Lower lobe of right lung (tissue), 2 donors: Measurements from ENCODE around the gene PPIE. TPM values are rescaled to one million over a fixed set of nuclear protein-coding genes. Genes with fewer than 3 reads are reported as not detected.

Source experiments
- ATAC-seq, 2 donors: fragments of 200-7000 bp; cut with Tn5 transposase; one replicate each; pipeline ENCODE4 v1.9.1; 2020 to 2022; ENCODE audit warnings: mild to moderate bottlenecking in 2 of 2, moderate library complexity in 2 of 2
- DNase-seq: peaks from one replicate; pipeline ENCODE4 v3.0.0-alpha.2; 2020
- H3K27ac ChIP-seq: fragments of 200-600 bp; one replicate; pipeline ENCODE4 v1.8.0; 2022
- H3K27me3 ChIP-seq: fragments of 200-600 bp; one replicate; pipeline ENCODE4 v1.8.0; 2022; ENCODE audit warnings: low read depth
- H3K36me3 ChIP-seq: fragments of 200-600 bp; one replicate; pipeline ENCODE4 v1.8.0; 2022; ENCODE audit warnings: mild to moderate bottlenecking
- H3K4me1 ChIP-seq: fragments of 200-600 bp; one replicate; pipeline ENCODE4 v1.8.0; 2022
- H3K4me3 ChIP-seq: fragments of 200-600 bp; one replicate; pipeline ENCODE4 v1.8.0; 2022; ENCODE audit warnings: mild to moderate bottlenecking
- H3K9me3 ChIP-seq: fragments of 200-600 bp; one replicate; pipeline ENCODE4 v1.8.0; 2022
- intact Hi-C: fragments of 100-400 bp; cut with DNase I; formaldehyde crosslinking; loops from one replicate; pipeline ENCODE4 v1.11.0; 2022
- total RNA-seq: library from RNA; stranded (reverse); fragmentation: NEBNext Ultra II Directional; extraction: Animal tissue kit (Norgen Biotek cat#: 25700); gene quantifications from one replicate; pipeline ENCODE4 v1.2.1, GENCODE V29; 2021
- TF ChIP-seq, protein P1 (sequence below): fragments of 200-600 bp; IDR thresholded peaks from one replicate; pipeline ENCODE4 v1.8.0; 2022; ENCODE audit warnings: antibody characterized with exemption, mild to moderate bottlenecking
- donor health status: DM: no; HTN: yes; CAD: no; lungs with severe emphysema.

Gene PPIE
- total RNA-seq, 1 donor from 2014 or later = 34.6 TPM

DNA sequence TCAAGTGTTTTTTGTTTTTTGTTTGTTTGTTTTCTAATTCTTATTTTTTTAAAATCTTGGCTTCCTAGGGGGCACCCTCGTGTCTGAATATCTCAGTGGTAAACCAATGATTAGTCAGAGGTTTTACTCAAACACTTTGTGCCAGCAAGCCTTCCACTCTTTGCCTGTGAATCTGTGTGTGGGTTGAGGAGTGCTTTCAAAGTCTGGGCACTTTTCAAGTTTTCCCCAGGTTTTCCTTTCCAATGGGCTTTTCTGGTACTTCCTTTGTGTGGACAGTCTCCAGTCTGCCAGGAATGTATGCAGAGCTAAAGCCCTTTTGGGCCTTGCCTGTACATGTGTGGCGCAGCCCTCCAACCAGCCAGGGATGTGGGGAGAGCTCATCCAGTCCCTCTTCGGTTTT is 9.7 kb upstream of the PPIE start:
- peaks cover 41% of the 10 kb centered on the region for H3K27me3 ChIP-seq
- intact Hi-C loops = no loop called here
- ATAC-seq = no peak

DNA sequence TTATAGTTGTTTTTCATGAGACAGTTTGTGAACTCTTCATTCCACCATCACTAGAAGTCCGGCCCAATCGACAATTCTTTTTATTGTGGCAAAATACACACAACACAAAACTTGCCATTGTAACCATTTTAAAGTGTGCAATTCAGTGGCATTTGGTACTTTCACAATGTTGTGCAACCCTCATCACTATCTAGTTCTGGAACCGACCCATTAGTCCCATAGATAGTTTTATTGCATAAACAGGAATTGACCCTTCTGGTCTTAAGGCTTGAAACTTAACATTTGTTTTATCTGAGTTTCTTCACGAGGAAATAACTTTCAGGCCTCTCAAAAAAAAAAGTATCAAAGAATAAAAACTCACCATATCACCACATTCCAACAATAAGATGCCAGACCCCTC is 8.8 kb upstream of the PPIE start:
- TF ChIP-seq, protein P1, sequence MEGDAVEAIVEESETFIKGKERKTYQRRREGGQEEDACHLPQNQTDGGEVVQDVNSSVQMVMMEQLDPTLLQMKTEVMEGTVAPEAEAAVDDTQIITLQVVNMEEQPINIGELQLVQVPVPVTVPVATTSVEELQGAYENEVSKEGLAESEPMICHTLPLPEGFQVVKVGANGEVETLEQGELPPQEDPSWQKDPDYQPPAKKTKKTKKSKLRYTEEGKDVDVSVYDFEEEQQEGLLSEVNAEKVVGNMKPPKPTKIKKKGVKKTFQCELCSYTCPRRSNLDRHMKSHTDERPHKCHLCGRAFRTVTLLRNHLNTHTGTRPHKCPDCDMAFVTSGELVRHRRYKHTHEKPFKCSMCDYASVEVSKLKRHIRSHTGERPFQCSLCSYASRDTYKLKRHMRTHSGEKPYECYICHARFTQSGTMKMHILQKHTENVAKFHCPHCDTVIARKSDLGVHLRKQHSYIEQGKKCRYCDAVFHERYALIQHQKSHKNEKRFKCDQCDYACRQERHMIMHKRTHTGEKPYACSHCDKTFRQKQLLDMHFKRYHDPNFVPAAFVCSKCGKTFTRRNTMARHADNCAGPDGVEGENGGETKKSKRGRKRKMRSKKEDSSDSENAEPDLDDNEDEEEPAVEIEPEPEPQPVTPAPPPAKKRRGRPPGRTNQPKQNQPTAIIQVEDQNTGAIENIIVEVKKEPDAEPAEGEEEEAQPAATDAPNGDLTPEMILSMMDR = no peak
- no peaks in the 10 kb centered on the region for H3K9me3 ChIP-seq
- peaks cover 44% of the 10 kb centered on the region for H3K27me3 ChIP-seq
- H3K4me1 ChIP-seq = no peaks in the 10 kb centered on the region
- H3K27ac ChIP-seq = no peak overlapping the region
- no peak overlapping the region for H3K4me3 ChIP-seq
- ATAC-seq (no peak), DNase-seq (no peak)
- no peaks in the 10 kb centered on the region for H3K36me3 ChIP-seq
- intact Hi-C loops = no loop called here

More for the DNA sequence above, 9.7 kb upstream of the PPIE start:
- H3K4me1 ChIP-seq = no peaks in the 10 kb centered on the region
- no peak overlapping the region for H3K27ac ChIP-seq
- DNase-seq = no peak
- no peaks in the 10 kb centered on the region for H3K36me3 ChIP-seq
- no peaks in the 10 kb centered on the region for H3K9me3 ChIP-seq
- TF ChIP-seq, protein P1 = no peak
- H3K4me3 ChIP-seq = no peak overlapping the region

DNA sequence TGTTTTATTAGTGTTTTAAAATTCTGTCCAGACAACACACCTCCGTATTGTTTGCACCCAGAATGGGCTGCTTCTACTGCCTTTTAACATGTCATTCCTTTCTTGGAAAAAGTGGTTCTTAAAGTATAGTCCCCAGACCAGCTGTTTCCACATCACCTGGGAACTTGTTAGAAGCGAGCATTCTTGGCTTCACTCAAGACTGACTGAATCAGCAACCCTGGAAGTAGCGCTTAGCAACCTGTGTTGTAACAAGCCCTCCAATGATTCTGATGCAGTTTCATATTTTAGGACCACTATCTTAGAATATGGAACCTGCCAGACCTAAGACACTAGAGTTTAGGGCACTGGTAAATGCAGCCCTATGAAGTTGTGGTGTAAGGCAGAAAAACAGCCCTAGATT is 6.0 kb upstream of the PPIE start:
- DNase-seq (no peak), ATAC-seq (no peak)
- Histone ChIP-seq H3K4me3 (no peak overlapping the region), H3K4me1 (no peaks in the 10 kb centered on the region), H3K27ac (no peak overlapping the region), H3K27me3 (peaks cover 42% of the 10 kb centered on the region), H3K9me3 (no peaks in the 10 kb centered on the region), H3K36me3 (no peaks in the 10 kb centered on the region)
- TF ChIP-seq, protein P1 = no peak
- intact Hi-C loops = no loop called here

DNA sequence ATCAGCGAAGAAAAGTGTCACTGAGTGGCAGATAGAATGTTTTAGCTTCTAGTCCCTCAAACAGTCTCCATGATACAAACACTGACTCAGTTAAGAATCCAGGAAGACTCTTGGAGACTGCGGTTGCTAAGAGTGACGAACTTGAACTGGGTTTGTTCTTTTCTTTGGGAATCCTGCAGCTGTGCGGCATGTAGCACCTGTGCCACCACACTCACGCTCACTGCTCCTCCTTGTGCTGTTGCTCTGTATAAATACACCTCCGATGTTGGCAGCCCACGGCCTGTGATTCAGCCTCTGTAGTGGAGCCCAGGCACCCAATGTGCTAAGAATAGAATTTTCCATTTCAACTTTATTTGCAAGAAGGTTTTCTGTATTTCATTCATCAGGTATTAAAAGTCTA is 5.5 kb upstream of the PPIE start:
- intact Hi-C loops = no loop called here
- H3K27me3 ChIP-seq = peaks cover 37% of the 10 kb centered on the region
- H3K4me3 ChIP-seq = no peak overlapping the region
- TF ChIP-seq, protein P1 = no peak
- DNase-seq = no peak
- ATAC-seq = no peak
- H3K36me3 ChIP-seq = no peaks in the 10 kb centered on the region
- no peaks in the 10 kb centered on the region for H3K9me3 ChIP-seq
- no peak overlapping the region for H3K27ac ChIP-seq
- H3K4me1 ChIP-seq = peaks cover 2% of the 10 kb centered on the region

DNA sequence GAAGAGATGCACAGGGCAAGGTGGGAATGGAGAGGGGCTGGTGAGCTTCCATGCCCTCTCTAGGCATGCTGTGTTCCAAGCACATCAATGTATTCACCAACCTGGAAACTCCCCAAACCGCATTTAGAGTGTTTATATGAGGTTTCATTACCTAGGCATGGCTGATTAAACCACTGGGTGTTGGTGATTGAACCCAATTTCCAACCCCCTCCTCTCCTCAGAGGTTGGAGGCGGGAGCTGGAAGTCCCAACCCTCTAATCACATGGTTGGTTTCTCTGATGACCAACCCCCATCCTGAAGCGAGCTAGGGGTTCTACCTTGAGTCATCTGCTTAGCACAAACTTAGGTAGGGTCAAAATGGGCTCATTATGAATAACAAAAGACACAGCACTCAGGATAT is 3.0 kb upstream of the PPIE start:
- H3K27me3 ChIP-seq = peaks cover 17% of the 10 kb centered on the region
- peaks cover 17% of the 10 kb centered on the region for H3K4me1 ChIP-seq
- H3K27ac ChIP-seq = no peak overlapping the region
- intact Hi-C loops = no loop called here
- TF ChIP-seq, protein P1 = no peak
- peaks cover 8% of the 10 kb centered on the region for H3K36me3 ChIP-seq
- no peak for DNase-seq
- H3K9me3 ChIP-seq = no peaks in the 10 kb centered on the region
- no peak overlapping the region for H3K4me3 ChIP-seq
- no peak for ATAC-seq
